GM21390 (cell line): ENCODE data around the gene MYL11.

Experiments
- ATAC-seq: cut with Tn5 transposase; IDR thresholded peaks from one replicate; pipeline ENCODE4 v1.9.1; 2021; ENCODE audit not compliant: unreplicated experiment

The MYL11 gene

GRCh38 chr16:30353438-30354129 lies 21.0 kb upstream of the MYL11 start:
- ATAC-seq, result no peak

GRCh38 chr16:30354423-30355143 lies 20.0 kb upstream of the MYL11 start:
- ATAC-seq, result peak; percentile 14

- peak; percentile 46 for ATAC-seq
These were observed 19.3 kb upstream of the MYL11 start, which contains the start of gene CD2BP2 for GRCh38 chr16:30355144-30355953. TSS of gene CD2BP2 (minus strand) at chr16:30355308. CDS start at chr16:30354681, 627 bp downstream.

- no peak for ATAC-seq
These were observed 18.7 kb upstream of the MYL11 start for GRCh38 chr16:30355954-30356308.

- no peak for ATAC-seq
These were observed 18.1 kb upstream of the MYL11 start for GRCh38 chr16:30356401-30357084.

- no peak for ATAC-seq
These were observed 17.4 kb upstream of the MYL11 start for GRCh38 chr16:30357085-30357714.

- no peak for ATAC-seq
These were observed 16.7 kb upstream of the MYL11 start for GRCh38 chr16:30357715-30358576.

- no peak for ATAC-seq
These were observed 16.0 kb upstream of the MYL11 start for GRCh38 chr16:30358577-30358936.

GRCh38 chr16:30358990-30359870 lies 15.4 kb upstream of the MYL11 start:
- ATAC-seq, result no peak

GRCh38 chr16:30359871-30360170 lies 14.8 kb upstream of the MYL11 start:
- ATAC-seq, result no peak

GRCh38 chr16:30361180-30361579 lies 13.4 kb upstream of the MYL11 start:
- ATAC-seq, result no peak

GRCh38 chr16:30365200-30365599 lies 9.4 kb upstream of the MYL11 start:
- no peak for ATAC-seq

GRCh38 chr16:30366511-30366910 lies 8.1 kb upstream of the MYL11 start:
- no peak for ATAC-seq

- no peak for ATAC-seq
These were observed 7.1 kb upstream of the MYL11 start for GRCh38 chr16:30367349-30368009.

GRCh38 chr16:30368122-30368791 lies 6.3 kb upstream of the MYL11 start:
- ATAC-seq, result no peak

- ATAC-seq, result no peak
These were observed 5.9 kb upstream of the MYL11 start for GRCh38 chr16:30368792-30369090.

GRCh38 chr16:30369091-30369937 lies 5.3 kb upstream of the MYL11 start:
- ATAC-seq, result no peak
